Measurements from ENCODE around the gene CATSPER4.

Gene CATSPER4

DNA sequence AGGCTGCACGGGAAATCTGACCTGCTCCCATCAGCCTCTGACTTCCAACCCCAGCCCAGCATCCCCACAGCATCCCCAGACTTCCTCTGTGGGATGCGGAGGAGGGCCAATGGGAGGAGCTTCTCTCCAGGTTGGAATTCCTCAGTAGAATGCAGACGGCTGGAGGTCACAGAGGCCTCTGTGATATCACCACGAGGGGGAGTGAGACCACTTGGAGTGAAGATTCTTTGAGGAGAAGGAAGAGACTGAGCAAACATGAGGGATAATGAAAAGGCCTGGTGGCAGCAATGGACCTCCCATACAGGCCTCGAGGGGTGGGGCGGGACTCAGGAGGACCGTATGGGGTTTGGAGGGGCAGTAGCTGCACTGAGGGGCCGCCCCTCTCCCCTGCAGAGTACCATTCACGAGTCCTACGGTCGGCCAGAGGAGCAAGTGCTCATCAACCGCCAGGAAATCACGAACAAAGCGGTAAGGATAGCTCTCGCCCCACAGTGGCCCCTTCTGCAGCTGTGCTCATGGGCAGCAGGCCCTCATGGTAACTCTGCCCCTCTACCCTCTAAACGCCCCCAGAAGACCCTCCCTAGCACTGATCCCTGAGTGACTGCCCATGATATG lies at the start of gene CATSPER4:
Gene CATSPER4 (plus strand): TSS at position 230 of the 615 bp plus-strand sequence. CDS start 26 bp downstream, at position 256.
- DNase-seq (ENCODE audit: low read depth in 2 of 2): peak in 1 of 2 experiments; percentile 3

GRCh38 chr1:26142159-26142558 lies 48.2 kb upstream of the CATSPER4 start:
- no peak for DNase-seq (ENCODE audit: low read depth in 2 of 2)

- DNase-seq (ENCODE audit: low read depth in 2 of 2): peak; percentile 36 to 57
These were observed 45.1 kb upstream of the CATSPER4 start for GRCh38 chr1:26145041-26145959.

- DNase-seq (ENCODE audit: low read depth in 2 of 2): no peak
These were observed 44.5 kb upstream of the CATSPER4 start for GRCh38 chr1:26145960-26146294.

- no peak for DNase-seq (ENCODE audit: low read depth in 2 of 2)
These were observed 41.5 kb upstream of the CATSPER4 start for GRCh38 chr1:26148887-26149286.

GRCh38 chr1:26153966-26154532 lies 36.4 kb upstream of the CATSPER4 start:
- DNase-seq (ENCODE audit: low read depth in 2 of 2): no peak

DNA sequence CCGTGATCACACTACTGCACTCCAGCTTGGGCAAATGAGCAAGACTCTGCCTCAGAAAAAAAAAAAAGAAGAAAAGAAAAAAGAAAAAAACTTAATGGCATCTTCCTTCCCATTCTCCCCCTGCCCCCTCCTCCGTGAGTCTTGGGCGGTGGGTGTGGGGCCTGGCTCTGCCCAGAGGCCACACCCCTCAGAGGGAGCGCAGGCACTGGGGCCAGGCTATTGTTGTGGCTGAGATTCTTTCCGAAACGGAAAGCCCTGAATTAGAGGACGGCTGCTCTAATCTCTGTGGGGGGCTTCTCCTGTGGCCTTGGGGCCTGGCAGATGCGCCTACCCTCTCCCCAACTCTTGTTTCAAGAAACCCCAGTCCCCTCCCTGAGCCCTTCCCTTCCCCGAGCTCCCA lies 35.7 kb upstream of the CATSPER4 start:
- no peak for DNase-seq (ENCODE audit: low read depth in 2 of 2)

DNA sequence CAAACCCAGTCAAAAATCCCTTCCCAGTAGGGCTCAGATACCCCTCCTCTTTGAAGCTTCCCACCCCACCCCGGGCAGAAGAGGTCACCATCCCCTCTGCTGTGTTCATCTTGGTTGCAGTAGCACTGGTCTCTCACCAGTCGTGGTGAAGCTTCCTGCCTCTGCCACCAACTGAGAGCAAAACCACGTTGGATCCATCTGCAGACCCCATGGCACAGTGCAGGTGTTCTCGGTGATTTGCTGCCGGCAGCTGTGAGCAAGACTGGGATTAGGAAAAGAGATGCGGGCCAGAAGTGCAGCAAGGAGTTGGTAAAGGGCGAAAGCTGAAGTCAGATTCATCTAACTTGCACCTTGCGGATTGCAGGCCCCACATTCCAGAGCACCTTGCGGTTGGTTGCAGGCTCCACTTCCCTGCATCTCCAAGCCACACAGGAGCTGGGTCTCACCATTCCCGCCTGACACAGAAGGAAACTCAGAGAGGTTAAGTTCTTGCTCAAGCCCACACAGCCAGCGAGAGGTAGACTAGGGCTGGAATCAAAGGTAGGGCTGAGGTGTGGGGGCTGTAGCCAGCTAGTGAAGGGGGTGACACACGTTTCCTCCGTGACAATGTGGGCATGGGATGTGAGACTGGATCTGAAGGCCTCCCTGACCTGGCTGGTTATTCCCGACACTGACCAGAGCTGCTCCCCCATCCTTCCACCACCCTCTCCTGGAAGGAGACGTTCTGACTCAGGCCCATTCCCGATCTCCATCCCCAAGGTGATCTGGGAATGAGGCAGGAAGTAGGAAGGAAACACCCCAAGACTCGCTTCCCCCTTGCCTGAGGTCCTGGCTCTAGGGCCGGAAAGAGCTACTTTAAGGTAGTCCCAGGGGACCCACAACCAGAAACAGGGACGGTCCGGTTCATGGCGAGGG lies 34.8 kb upstream of the CATSPER4 start:
- no peak for DNase-seq (ENCODE audit: low read depth in 2 of 2)

DNA sequence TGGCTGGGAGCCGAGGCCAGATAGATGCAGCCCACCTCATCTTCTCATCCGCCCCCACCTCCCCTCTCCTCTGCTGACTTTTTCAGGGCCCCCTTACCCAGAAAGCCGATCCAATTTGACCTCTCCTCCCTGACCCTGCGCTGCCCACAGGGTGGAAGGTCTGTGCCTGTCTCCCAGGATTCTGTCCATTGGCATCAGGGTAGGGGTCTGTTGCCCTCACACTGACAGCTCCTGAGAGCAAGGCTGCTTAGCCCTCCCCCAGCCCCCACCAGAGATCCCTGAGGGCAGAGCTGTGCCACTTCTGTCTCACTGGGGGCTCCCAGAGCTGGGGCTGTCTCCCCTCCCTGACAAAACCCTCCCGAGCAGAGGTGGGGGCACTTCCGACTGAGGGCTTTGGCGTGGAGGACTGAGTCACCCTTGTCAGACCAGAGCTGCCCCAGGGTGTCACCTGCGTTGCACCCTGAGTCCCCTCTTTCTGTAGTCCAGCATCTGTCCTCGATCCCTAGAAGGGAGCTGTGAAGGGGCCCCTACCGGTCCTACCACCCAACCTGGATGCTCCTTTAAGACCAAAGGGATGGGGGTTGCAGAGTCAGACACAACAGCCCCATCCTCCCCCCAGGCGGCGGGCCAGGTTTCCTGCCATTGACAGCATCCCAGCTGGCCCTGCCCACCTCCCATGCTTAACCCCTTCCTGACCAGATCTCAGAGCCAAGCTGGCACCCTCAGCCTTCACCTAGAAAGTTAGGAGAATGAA lies 33.9 kb upstream of the CATSPER4 start:
- DNase-seq (ENCODE audit: low read depth in 2 of 2): no peak

DNA sequence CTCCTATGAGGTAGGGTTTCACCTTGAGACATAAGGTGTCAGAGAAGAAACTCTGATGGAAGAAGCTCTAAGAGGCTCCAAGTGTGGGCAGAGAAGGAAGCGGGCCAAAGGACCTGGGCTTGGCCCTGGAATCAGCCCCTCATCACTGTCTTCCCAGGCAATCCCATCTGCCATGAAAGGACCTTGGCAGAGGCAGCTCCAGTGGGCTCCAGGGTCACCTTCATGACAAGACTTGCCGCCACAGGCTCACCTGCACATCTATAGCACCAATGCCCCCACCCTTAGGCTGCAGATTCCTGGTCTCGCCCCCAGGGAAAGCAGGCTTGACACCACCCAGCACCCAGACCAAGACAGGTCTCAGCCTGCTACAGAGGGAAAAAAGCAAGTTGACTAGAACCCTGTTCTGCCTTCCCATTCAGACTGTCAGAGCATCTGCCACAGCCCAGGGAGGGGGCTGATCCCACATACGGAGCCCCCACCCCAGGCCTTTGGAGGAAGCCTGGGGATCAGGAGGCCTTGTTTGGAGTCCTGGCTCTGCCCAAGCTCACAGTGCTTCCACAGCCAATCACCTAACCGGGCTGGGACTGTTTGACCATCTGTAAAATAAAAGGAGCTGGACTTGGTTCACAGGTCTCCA lies 32.0 kb upstream of the CATSPER4 start:
- DNase-seq (ENCODE audit: low read depth in 2 of 2): no peak

GRCh38 chr1:26158908-26159742 lies 31.3 kb upstream of the CATSPER4 start, which contains the start of gene FAM110D:
TSS of gene FAM110D (plus strand) at chr1:26159079. CDS start at chr1:26161292, 2,213 bp downstream.
- no peak for DNase-seq (ENCODE audit: low read depth in 2 of 2)

DNA sequence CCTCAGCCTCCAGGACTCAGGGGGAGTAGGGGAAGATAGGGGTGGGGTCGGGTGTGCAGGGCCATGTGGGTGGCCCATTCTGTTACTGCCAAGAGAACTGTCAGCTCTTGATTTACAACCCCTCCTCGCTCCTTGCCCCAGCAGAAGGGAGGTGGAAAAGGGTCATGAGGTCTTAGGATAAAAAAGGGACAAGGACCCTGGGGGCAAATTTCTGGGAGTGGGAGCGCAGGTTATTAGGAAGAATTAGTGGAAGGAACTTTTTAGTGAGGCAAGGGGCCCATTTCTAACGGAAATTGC lies 30.7 kb upstream of the CATSPER4 start:
- DNase-seq (ENCODE audit: low read depth in 2 of 2): no peak

DNA sequence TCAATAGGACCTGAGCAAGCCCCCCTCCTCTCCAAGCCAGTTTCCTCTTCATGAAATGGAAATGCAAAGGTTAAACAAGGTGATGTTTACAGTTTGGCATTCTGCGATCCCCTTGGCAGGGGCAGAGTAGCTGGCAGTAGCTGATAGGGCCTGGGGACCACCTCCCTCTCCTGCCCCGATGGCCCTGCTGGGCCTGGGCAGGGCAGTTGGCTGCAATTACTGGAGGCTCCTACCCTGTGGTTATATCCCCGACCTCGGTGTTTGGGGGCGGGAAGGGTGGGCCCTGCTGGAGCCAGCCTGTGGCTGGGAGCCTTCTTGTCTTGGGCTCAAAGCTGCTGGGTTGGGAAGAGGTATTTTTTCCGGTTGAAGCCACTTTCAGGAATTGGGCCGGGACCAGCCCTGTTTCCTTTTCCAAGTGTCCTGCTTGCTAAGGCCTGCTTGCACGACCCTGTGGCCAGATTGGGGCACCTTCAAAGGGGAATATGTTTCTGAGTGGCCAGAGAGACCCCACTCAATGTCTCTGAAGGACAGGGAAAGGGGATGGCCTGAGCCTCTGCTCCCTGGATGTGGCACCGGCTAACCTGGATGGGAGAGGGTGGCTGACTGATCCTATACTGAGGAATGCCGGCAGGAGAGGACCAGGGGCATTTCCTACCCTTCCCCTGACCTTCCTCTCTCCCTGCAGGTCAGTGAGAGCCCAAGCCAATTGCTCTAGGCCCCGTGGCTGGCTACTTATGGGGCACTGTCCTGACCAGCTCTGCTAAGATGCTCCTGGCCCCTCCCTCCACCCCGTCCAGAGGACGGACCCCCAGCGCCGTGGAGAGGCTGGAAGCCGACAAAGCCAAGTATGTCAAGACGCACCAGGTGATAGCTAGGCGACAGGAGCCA lies 29.6 kb upstream of the CATSPER4 start:
- no peak for DNase-seq (ENCODE audit: low read depth in 2 of 2)

DNA sequence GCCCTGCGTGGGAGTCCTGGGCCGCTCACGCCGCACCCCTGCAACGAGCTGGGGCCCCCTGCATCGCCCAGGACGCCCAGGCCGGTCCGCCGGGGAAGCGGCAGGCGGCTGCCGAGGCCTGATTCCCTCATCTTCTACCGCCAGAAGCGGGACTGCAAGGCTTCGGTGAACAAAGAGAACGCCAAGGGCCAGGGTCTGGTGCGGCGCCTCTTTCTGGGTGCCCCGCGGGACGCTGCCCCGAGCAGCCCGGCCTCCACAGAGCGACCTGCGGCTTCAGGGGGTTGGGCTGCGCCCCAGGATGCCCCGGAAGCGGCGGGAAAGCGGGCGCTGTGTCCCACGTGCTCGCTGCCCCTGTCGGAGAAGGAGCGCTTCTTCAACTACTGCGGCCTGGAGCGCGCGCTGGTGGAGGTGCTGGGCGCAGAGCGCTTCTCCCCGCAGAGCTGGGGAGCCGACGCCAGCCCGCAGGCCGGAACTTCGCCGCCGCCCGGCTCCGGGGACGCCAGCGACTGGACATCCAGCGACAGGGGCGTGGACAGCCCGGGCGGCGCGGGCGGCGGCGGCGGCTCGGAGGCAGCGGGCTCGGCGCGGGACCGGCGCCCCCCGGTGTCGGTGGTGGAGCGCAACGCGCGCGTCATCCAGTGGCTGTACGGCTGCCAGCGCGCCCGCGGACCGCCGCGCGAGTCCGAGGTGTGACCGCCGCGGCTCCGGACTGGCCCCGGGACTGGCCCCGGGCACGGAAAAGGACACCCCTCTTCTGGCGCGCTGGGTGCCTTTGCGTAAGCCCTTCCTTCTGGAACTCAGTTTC lies 28.8 kb upstream of the CATSPER4 start:
- DNase-seq (ENCODE audit: low read depth in 2 of 2): no peak

DNA sequence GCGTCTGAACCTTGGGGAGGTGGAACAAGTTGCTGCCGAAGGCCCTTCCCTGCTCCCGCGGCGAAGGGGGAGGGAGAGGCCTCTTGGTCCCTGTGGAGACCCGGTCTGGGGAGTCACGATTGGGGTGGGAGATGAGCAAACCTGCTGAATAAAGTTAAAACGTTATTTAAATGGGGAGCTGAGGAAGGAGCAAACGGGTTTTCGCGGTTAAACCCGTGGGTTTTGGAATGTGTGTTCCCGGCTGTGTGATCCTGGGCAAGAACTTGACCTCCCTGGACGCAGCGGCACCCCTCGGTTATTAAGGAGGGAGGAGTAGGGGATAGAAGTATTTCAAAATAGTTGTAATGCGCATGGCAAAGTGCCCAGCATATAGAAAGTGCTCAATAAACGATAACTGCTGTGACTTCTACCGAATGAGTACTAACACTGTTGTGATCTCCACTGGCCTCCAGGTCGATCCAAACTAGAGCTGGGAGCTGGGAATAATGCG lies 28.1 kb upstream of the CATSPER4 start:
- no peak for DNase-seq (ENCODE audit: low read depth in 2 of 2)

GRCh38 chr1:26163684-26164035 lies 26.7 kb upstream of the CATSPER4 start:
- DNase-seq (ENCODE audit: low read depth in 2 of 2): no peak

DNA sequence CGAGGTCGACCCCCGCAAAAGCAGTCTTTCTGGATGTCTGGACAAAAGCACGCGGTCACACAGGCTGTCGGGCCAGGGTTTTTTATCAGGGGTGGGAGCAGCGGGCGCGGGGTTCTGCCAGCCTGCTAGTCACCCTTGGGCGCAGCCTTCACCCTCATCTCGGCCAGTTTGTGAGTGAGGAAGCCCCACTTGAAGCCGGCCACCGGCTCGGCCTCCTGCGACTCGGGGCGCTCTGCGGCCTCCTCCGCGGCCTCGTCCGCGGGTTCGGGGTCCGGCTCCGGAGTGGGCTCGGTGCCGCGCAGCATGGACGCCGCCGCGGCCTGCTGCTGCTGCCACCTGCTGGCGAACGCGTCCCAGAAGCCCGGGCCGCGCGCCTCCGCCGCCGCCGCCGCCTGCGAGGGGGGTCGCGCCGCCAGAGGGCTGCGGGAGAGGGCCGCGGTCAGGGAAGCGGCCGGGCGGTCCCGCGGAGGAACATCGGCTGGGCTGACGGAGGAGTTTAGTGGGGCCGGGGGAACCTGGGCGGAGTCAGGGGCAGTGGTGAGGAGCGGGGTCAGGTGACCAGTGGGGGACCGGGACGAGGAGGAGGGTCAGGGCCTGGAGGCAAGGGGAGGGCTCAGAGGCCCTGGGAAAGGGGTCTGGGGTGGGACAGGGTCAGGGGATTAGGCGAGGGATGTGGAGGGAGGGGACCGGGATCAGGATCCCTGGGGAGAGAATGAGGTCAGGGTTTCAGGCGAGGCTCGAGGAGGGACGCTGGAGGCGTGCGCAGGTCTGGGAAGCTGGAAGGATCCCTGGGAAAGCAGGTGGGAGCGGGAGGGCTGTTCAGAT lies 26.2 kb upstream of the CATSPER4 start:
- no peak for DNase-seq (ENCODE audit: low read depth in 2 of 2)

All from fibroblast of skin of left quadriceps (primary cell).